HG02885 (cell line): ENCODE results near the gene OR6V1.

ENCODE experiments used
- ATAC-seq: cut with Tn5 transposase; IDR thresholded peaks from one replicate; pipeline ENCODE4 v1.9.1; 2021; ENCODE audit warnings: mild to moderate bottlenecking; ENCODE audit not compliant: unreplicated experiment, poor library complexity

The OR6V1 gene, protein sequence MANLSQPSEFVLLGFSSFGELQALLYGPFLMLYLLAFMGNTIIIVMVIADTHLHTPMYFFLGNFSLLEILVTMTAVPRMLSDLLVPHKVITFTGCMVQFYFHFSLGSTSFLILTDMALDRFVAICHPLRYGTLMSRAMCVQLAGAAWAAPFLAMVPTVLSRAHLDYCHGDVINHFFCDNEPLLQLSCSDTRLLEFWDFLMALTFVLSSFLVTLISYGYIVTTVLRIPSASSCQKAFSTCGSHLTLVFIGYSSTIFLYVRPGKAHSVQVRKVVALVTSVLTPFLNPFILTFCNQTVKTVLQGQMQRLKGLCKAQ

DNA sequence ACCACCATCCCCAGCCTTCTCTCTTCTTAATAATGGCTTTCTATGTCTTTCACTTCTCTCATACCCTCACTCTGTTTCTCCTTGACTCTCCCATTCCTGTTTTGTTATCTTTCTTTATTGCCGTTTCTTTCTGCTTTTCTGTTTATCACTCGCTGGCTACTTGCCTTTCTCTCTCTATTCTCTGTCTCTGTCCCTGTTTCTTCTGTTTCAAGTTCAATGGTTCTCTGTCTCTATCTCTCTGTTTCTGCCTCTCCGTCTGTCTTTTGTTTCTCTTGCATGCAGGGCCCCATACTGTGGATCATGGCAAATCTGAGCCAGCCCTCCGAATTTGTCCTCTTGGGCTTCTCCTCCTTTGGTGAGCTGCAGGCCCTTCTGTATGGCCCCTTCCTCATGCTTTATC, at the start of gene OR6V1:
TSS of gene OR6V1 (plus strand) at position 301 of the 400 bp plus-strand sequence. CDS start at position 301, 0 bp downstream.
- no peak for ATAC-seq

DNA sequence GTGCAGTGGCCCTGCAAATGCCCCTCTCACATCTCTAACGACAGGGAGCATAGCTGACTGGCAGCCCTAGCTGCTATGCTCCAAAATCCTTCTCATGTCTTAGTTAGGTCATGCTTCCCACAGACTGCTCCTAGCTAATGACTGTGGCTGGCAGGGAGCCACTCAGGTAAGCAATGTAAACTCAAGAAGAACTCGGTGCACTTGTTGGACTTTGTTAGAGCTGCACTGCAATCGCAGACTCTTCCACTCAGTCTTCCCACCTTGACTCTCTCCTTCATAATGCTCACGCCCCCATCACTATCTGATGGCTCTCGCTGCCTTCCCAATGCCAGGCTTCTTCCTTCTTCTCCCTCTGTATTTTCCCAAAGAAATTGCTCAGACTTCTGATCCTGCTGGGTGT, 49.2 kb upstream of the OR6V1 start:
- ATAC-seq: no peak

DNA sequence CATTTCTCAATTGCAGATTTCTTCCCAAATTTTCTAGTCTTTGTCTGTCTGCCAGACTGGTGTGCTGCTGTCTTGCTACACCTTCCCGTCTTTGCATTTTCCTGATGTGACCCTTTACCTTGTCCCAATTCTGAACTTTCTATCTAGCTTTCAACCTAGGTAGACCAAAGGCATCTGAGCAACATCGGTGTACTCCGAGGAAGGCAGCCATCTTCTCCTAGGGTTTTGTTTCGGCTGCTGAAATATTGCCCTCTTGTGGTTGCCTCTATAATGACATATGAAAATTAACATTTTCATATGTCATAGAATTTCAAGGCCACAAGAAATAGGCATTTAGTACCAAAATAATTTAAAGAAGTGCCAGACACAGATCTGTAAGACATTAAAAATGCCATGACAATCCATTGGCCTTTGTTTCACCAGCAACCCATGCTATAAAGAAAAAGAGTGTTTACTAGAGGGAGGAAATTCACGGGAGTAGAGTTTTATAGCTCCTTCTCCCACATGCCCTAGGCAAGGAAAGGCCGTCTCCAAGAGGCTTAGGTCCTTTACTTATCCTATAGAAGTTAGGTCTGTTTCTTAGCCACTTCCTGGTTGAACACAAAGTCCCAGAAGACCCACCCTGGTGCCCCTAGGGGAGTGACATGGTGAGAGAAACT, 48.6 kb upstream of the OR6V1 start:
- peak; percentile 74 for ATAC-seq

DNA sequence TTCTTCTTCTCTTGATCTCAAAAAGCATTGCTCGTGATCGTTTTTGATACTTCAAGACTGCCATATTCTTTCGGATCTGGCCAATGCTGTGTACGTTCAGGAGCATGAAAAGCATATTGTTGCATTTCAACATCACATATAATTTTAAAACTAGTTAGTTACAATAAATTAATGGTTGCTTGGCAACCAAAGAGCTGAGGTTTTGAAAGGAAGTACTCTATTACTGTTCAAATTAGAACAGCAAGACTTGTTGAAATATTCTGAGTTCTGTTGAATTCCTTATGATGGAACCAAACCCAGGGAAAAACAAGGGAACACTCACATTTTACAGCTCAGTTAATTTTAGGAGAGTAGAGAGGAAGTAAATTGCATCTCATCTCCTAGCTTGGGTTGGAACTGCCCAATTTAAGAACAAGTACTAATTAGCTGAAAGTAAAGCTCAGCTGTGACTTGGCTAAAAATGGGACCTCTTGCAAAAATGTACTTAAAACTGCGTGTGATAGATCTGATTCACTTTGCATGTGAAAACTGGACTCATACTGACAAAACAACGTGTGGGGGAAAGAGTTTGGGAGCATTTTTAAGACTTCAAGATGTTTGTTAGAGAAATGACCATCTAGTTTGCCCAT, 46.4 kb upstream of the OR6V1 start:
- no peak for ATAC-seq

DNA sequence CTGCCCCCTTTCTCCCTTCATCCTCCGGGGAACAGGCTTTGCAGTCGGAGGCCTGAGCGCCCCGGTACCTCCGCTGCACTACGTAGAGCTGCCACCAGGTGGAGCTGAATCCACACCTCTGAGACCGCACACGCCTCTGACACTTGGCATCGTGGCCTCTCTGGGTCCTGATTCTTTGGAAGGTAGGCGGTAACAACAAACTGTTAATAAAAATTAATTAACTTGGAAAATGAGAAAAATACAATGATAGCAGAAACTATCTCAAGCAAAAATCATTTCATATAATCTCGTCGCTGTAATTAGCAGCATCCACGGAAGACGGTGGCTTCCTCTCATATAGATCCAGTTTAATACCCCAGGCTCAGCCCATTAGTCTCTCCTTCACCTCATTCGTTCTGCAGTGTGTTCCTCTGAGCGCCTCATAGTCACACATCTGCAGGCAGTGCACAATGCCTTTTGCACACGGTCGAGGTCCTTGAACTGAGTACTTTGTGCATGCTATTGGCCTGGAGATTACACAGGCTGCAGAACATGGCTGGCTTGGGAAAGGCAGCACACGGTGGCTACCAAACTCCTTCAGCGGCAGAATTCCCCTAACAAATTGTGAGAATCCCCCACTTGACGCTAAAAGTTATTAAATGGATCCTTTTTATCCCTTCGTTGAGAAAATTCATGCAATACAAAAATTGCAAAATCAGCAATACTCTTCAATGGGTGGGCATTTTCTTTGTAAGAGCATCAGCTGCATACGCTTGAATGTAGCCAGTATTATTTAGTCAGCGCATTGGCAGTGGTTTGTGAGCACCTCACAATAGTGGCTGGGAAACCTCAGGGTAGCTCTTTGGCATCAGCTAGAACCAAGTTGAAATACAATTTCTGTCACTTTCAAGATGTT, 43.9 kb upstream of the OR6V1 start:
- ATAC-seq: peak; percentile 88

DNA sequence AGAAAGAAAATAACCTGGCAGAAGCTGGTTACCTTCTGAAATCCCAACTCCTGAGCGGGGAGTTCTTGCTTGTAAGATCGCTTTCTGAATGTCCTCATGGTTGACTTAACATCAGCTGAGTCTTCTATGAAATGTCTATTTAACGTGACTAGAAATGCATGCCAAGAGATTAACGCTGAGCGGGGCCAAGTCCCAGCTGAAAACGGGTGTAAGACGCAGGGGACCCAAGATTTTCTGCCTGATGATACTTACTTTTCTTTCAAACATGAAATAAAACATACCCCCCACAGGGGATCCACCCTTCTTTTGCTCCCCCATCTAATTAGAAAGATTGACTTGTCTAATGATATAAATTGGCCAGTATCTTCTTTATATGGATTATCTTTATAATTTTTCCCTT, 40.1 kb upstream of the OR6V1 start:
- no peak for ATAC-seq

DNA sequence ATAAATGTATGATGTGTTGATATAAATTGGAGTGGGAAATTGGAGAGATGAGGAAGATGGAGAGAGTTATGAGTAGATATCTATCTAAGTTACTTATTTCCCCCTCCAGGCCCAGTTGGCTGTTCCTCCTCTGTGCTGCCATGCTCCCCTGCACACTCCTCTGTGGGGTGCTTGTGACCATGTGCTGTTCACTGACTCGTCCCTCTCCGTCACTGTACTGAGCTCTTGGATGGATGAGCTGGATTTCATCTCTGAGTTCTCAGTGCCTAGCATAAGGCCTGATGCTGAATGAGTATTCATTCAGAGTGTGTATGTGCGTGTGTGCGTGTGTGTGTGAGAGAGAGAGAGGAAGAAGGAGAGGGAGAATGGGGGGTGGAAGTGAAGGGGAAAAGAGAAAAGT, 39.7 kb upstream of the OR6V1 start:
- no peak for ATAC-seq

DNA sequence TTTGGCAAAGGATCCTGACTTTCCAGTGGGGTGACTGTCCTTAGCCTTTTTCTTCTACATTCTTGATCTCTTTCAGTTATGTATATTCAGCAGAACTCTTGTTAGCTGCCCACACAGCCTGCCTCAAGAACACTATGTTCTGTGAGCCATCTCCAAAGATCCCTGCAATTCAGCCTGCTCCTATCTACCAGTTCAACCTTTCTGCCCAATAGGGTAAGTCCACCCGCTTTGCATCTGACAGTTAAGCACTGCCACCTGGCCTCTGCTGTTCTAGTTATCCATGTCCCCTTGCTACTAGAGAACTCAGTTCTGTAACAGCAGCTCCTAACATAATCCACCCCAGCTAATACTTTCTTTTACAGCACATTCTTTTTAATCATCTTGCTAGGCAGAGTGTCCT, 38.7 kb upstream of the OR6V1 start:
- ATAC-seq: no peak

DNA sequence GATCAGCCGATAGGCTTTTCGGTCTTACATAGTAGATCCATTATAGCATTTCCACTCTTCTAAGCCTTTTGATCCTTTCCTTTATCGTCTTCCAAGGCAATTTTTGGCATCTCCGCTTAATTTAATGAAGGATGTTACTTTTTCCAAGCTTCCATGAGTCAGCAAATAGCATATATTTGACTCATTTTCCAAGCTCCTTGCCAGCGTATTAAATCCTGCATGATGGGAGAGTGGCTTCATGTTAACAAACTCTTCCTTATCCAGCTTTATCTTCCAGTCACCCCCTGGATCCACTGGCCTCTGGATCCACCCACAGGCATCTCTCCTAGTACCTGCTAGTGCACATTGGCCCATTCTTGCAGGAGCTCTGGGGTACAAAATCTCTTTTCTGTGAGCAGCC, 38.2 kb upstream of the OR6V1 start:
- no peak for ATAC-seq

DNA sequence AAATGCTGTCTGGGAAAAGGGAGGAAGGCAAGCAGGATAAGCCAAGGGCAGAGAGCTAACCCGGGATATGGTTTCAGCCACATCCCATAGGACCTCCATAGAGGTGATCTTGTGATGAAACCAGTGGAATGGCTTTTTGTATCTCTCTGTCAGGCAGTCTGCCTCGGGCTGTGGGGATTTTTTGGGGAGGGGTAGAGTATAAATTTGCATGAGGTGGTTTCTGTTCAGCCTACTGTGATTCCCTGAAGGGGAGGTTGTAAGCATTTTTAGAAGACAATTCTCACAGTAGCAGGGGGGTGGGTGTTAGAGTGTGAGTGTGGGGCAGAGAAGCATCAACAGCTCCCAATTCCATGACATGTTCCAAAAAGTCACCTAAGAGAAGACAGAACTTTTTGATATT, 37.1 kb upstream of the OR6V1 start:
- ATAC-seq: peak; percentile 97

DNA sequence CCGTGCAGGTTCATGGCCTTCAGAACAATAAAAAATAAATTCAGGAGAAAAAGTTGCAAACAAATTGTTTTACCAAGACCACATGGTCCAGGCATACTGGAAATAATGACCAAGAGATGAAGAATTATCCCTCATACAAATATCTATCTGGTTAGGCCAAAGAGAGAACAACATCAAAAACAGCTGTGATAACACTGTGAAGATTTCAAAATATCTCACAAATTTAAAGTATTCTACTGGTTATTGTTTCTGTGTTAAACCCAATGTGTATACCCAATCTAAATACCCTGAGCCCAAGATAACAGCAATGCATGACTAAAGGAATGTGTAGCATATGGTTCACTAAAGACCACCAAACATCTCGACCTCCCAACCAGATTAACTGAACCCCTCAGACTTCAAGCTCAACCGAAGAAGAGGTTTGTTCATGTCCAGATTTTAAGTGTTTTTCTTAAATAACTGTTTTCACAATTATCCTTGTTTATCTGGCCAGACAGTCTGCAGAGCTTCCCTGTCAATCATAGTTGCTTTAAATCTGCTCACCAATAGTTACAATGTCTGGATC, 36.1 kb upstream of the OR6V1 start:
- ATAC-seq: no peak

DNA sequence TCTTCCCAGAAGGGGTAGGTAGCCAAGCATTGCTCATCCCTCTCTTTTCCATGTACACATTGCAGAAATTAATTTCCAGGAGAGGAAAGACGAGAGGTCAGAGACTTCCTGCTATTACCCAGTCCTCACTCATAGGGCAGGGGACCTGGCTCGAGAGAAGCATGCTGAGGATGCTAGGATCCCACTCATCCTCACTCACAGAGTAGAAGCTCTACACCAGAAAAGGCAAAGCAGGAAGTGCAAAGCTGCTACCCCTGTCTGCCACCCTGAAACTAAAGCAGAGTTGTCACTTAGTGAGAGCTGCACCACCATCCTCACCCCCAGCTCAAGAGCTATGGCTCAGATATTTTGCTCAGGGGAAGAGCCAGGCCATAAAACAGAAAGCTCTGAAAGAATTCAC, 35.1 kb upstream of the OR6V1 start:
- peak; percentile 27 for ATAC-seq

DNA sequence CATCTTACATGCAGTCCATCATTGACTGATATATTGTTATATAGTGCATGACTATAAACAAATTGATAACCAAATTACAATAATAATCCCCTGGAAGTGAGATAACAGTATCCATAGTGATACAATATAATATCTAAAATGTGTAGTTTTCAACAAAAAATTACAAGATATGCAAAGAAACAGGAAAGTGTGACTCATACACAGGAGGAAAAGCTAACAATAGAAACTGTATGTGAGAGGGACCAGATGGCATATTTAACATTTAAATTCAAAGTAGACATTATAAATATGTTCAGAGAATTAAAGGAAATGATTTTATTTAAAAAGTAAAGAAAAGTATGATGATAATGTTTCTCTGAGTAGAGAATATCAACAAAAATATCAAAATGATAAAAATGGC, 33.2 kb upstream of the OR6V1 start:
- no peak for ATAC-seq

DNA sequence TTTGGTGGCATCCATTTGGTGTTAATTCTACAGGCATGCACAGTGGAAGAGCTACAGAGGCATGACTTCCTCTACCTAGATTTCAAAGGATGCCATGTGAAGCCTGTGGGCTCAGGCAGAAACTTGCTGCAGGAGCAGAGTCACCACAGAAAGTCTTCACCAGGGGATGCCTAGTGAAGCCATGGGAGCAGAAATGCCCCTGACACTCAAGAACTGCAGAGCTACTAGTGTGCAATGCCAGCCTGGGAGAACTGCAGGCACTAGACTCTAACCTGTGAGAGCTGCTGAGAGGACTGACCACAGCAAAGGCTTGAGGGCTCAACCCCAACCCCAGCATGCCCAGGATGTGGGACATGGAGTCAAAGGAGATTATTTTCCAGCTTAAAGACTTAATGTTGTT, 29.1 kb upstream of the OR6V1 start:
- ATAC-seq: no peak

DNA sequence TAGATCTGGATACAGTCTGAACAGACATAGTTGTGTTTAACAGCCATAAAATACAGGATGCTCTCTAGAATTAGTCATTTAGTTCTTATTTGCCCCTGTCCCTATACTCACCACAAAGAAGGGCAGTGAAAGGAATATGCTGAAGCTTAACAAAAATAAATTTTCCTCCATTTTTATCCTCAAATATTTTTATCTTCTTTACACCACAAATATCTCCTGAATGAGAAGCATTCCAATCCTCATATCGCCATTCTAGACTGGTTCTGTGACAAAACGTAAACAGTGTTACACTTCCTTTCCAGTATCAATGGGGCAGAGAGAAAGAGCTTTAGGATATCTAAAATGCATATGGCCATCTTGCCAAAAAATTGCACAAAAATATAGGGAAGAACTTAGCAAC, 26.8 kb upstream of the OR6V1 start:
- ATAC-seq: no peak

DNA sequence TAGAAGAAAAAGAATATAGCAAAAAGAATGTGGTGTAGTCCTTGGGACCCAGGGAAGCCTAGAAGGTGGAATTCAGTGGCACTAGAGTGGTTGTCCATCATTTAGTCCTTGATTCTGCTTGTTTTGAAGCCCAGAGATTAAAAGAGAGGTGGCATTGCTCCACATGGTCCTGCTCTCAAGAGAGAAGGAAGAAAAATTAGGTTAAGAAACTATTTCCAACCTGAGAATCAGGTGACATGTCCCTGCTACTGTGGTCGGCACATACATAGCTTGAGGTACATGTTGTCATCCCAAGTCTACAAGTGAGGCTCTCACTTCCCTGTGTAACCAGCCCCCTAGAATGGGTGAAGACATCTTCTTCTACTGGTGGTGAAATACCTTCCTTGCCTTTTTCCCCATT, 25.1 kb upstream of the OR6V1 start, which contains the start of gene OR9A2:
TSS of gene OR9A2 (minus strand) at position 101 of the 400 bp plus-strand sequence. CDS start at position 101, 0 bp downstream.
- no peak for ATAC-seq

DNA sequence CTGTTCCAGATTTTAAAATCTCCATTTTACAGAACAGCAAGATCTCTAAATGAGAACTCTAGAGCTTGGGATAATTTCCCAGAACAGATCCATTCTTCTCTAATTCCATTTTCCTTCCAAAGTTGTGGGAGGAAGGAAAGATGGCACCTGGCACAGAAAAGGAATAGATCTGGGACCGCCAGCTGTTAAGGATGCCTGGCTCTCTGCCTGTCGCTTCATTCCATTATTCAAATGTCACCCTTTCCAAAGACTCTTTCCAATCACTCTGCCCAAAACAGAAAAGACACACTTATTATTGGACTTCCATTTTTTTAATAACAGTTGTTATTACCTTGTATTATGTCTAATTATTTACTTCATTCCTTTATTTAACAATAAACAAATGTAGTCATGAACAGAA, 24.5 kb upstream of the OR6V1 start:
- no peak for ATAC-seq

DNA sequence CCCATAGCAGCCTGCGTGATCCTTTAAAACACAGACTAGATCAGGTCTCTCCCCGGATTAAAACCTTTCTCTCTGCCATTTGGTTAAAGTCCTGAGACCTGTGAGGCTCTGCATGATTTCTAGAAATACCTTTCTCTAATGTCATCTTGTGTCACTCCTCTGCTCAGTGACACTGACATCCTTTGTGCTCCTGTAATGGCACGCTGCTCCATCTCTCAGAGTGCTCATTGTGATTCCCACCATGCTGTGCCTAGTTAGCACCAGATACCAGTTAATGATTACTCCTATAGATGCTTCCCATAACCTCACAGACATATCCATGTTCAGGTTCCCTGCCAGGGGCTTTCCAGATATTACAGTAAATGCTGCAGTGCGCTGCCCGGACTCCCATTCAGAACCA, 13.5 kb upstream of the OR6V1 start:
- ATAC-seq: no peak

DNA sequence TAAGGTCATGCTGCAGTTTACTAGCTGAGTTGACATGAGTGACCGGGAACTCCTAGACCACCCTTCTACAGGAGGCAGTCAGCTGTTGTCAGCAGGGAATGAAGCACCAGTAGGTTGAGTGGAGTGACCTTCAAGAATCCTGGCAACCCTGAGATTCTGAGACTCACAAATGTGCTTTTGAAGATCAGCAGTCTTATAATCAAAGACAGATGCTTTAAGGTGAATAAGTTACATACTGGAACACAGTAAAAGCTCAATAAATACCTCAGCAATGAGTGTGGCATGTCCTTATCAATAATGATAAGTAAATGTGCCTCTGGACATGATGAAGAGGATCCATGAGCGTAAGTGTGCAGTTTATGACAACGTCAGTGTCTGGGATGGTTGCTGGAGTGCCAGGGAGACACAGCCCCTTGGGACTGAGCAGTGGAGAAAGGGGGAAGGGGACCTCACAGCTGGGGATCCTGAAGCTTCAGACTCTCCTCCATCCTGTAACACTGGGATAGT, 11.9 kb upstream of the OR6V1 start:
- no peak for ATAC-seq

DNA sequence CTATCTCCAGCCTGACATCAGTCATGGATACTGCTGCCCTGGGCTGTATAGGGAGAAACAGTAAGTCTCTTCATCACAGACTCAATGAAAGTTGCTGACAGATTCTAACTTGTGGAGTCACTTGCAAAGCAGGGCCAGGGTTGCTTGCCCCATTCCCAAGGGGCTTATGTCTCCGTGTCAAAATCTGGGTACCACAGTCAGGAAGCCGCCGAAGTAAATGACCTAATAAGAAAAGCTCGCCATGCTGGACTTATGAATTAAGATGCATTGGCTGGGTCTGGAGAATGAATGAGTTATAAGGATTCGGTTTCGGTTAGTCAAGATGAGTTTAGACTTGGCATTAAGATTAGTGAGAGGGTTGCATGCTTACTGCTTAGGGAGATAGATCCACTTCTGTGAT, 10.8 kb upstream of the OR6V1 start:
- no peak for ATAC-seq
